ENCODE data around the gene ZNF83. TPM values are rescaled to one million over a fixed set of nuclear protein-coding genes. Genes with fewer than 3 reads are reported as not detected.
"Not testable (repeated sequence)": the region's sequence is repeated elsewhere in the genome, so short reads cannot be mapped to it uniquely, and the experiment has no call there.

ZNF83 gene
- total RNA-seq, 1 experiment from 2014 or later, result 31.6 TPM

DNA sequence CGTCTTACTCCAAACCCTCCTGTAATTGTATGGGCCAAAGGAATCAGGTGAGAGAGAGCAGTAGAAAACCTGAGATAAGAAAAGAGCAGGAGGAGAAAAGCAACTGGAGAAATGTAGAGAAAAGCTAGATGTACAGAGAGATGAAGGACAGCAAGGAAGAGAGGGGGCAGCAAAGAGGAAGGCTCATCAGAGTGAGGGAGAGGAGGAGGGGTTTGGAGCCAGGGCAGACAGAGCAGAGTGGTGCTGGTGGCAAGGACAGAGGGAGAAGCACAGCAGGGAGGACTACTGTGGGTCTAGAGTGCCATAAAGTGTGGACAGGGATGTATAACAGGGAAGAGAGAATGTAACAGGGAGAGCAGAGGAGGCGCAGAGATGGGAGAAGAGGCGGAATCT is 36.2 kb downstream of the ZNF83 start:
- Mint-ChIP-seq H3K36me3 (ENCODE audit: insufficient read depth in 1 of 3, low read depth in 3 of 3) (peaks cover 10 to 25% (median 12%) of the 10 kb centered on the region in 3 experiments; a peak in 6 of 7 replicates), H3K4me3 (peak overlapping the region; percentile 72 to 83), H3K4me1 (peaks cover 19 to 25% of the 10 kb centered on the region in 2 experiments)
- not testable (repeated sequence) for H3K23ac ChIP-seq (ENCODE audit: insufficient read length, low read depth, low read length); H2AK5ac ChIP-seq (ENCODE audit: insufficient read length, low read length); H3K4ac ChIP-seq (ENCODE audit: low read depth, low read length); H3K23me2 ChIP-seq (ENCODE audit: insufficient read length, low read depth, low read length, poor library complexity, severe bottlenecking); H3K79me2 ChIP-seq (ENCODE audit: insufficient read depth, low read length); H4K20me1 ChIP-seq (ENCODE audit: control insufficient read depth, insufficient read depth, insufficient read length); H3K27ac Mint-ChIP-seq; H2BK20ac ChIP-seq (ENCODE audit: low read depth, low read length, poor library complexity, severe bottlenecking); H3K9me3 ChIP-seq (ENCODE audit: control insufficient read depth, low read depth, low read length); H3T11ph ChIP-seq (ENCODE audit: low read length); H3K27me3 ChIP-seq (ENCODE audit: insufficient read depth, low read length); H3K14ac ChIP-seq (ENCODE audit: insufficient read depth, low read length); H3K18ac ChIP-seq (ENCODE audit: insufficient read length, low read depth, low read length); H4K91ac ChIP-seq (ENCODE audit: insufficient read length, low read depth, low read length); H4K8ac ChIP-seq (replicated peaks; ENCODE audit: insufficient read length, low read depth, low read length); H3K27me3 Mint-ChIP-seq (ENCODE audit: low read depth); H2BK120ac ChIP-seq (ENCODE audit: low read depth, low read length, poor library complexity, severe bottlenecking); H3K79me1 ChIP-seq (ENCODE audit: insufficient read depth, low read depth, low read length, poor library complexity, severe bottlenecking); H2BK5ac ChIP-seq (ENCODE audit: insufficient read length, low read length); H2BK15ac ChIP-seq (ENCODE audit: low read depth, low read length); H3K56ac ChIP-seq (ENCODE audit: insufficient read length, low read depth, low read length); H3K9me3 Mint-ChIP-seq; H3K27ac ChIP-seq (ENCODE audit: insufficient read length, low read depth, low read length); H3K4me1 ChIP-seq (ENCODE audit: insufficient read depth, low read length); H4K5ac ChIP-seq (ENCODE audit: insufficient read length, low read depth, low read length); H2AFZ ChIP-seq (ENCODE audit: low read length); H2BK12ac ChIP-seq (ENCODE audit: insufficient read length, low read depth, low read length)
- DNase-seq, result peak; percentile 43
- Histone ChIP-seq H3K9ac (ENCODE audit: extremely low read depth, insufficient read length, low read length) (peak overlapping the region; percentile 47), H3K4me2 (ENCODE audit: insufficient read depth, insufficient read length, low read length) (peak overlapping the region; percentile 70)
- TF ChIP-seq, protein P1, sequence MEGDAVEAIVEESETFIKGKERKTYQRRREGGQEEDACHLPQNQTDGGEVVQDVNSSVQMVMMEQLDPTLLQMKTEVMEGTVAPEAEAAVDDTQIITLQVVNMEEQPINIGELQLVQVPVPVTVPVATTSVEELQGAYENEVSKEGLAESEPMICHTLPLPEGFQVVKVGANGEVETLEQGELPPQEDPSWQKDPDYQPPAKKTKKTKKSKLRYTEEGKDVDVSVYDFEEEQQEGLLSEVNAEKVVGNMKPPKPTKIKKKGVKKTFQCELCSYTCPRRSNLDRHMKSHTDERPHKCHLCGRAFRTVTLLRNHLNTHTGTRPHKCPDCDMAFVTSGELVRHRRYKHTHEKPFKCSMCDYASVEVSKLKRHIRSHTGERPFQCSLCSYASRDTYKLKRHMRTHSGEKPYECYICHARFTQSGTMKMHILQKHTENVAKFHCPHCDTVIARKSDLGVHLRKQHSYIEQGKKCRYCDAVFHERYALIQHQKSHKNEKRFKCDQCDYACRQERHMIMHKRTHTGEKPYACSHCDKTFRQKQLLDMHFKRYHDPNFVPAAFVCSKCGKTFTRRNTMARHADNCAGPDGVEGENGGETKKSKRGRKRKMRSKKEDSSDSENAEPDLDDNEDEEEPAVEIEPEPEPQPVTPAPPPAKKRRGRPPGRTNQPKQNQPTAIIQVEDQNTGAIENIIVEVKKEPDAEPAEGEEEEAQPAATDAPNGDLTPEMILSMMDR (conservative IDR thresholded peaks at IDR 0.05), result peak; percentile 46; the same call in 2 of the 3 replicates
- no CpG with 5 or more reads among the region's 3 CpGs for WGBS (ENCODE audit: extremely low coverage, insufficient read length, low lambda C conversion rate)
